ENCODE data around the gene FARS2.
A peak's percentile ranks its signal among the peaks of the same experiment; 100 is the strongest.
"Not testable (repeated sequence)": the region's sequence is repeated elsewhere in the genome, so short reads cannot be mapped to it uniquely, and the experiment has no call there.

The FARS2 gene

DNA sequence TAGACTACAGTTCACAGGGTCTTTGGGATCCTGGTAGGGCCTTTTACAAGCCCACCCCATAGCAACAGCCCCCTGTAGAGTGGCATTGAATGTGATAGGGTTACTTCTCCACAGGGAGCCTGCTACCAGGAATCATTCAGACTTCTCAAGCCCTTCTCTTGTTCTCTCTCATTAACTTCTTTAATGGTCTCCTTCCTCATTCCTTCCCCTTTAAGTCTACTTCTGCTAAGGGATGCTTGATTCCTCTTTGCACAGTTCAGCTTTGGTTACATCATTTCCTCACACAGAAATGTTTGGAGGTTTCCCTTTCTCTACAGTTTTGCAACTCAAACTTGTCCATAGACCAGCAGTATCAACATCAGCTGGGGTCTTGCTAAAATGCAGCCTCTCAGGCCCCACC is 437.8 kb downstream of the FARS2 start:
- not testable (repeated sequence) for DNase-seq (ENCODE audit: low read depth)

DNA sequence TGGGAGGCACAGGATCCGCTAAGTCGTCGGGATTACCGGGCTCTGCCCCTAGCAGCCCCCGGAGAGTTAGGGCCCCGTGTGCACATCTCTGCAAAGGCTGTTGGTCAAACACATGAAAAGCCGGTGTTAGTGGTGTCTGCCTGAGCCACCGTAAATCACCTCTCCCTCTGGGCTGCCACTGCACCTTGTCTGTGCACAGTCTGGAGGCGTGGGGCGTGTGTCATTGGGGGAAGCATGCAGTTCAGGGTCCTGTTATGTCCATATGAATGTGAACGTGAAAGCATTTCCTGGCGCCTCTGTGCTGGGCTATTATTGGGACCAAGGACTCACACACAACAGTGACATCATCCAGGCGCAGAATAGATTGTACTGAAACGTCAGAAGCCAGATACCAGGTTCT is 439.9 kb downstream of the FARS2 start:
- DNase-seq (ENCODE audit: low read depth) = no peak

DNA sequence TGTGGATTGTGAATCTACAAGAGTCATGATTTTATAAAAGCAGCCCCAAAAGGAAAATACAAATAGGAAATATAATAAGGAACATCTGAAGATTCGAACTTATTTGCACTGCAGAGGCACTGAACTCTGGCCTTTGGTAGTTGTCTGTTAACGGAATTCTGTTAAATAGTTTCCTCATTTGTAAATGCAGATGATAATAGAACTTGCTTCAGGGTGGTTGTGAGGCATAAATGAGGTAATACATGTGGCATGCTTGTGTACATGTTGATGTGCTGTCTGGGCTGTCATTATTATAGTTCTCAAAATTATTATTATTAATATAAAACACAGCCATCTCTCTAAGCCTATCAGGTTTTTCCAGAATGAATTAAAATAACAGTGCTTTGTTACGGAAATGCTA is 443.4 kb downstream of the FARS2 start:
- no peak for DNase-seq (ENCODE audit: low read depth)

DNA sequence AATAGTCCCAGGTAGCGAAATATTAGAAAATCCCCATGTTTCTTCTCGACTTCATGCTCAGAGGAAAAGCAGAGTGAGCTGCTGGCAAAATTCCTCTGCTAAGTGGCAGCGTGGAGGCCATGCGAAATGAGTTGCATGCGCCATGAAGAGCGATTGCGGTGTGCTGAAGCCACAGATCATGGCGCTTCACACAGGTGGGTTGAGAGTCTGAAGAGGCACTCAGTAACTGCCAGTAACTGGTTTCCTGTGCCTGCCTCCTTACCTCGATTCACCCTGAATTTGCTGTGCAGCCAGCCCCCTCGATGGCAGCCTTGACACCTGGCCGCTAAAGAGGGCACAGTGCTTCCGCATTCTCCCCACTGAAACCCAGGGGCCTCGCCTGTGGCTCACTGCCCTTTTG is 443.9 kb downstream of the FARS2 start:
- DNase-seq (ENCODE audit: low read depth) = no peak

DNA sequence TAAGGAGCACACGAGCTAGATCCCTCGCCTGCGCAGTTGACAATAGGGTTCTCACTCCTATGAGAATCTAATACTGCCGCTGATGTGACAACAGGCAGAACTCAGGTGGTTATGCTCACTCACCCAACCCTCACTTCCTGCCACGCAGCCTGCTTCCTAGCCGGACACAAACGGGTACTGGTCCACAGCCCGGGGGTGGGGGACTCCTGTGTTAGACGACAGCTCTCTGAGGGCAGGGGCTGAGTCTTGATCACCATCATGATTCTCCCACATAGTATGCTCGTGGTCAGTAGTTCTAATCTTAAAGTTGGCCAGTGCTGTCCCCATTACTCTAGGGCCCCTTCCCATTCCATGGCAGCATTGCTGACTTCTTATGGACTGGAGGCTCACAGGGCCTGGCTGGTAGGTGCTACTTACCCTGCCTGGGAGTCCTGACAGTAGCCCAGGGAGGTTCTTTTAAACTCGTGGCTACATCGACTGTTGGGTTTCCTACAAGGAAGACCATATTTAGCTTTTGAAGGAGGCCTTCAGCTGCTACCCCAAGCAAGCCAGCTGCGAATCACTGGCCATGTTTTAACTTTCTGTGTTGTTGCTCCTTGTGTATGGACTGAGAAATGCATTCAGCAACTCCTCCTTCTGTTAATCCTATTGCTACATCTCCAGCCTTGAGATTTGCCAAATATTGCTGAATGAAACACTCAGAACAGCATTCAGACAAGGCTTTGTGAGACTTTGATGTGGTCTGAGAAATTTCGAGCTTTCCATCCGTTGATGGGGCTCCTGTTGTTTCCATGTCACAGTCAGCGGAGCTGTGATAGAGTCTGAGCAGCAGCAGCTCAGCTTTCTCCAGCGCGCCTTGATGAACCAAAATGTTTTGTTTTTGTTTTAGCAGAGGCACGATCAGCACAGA is 445.1 kb downstream of the FARS2 start:
- no peak for DNase-seq (ENCODE audit: low read depth)

DNA sequence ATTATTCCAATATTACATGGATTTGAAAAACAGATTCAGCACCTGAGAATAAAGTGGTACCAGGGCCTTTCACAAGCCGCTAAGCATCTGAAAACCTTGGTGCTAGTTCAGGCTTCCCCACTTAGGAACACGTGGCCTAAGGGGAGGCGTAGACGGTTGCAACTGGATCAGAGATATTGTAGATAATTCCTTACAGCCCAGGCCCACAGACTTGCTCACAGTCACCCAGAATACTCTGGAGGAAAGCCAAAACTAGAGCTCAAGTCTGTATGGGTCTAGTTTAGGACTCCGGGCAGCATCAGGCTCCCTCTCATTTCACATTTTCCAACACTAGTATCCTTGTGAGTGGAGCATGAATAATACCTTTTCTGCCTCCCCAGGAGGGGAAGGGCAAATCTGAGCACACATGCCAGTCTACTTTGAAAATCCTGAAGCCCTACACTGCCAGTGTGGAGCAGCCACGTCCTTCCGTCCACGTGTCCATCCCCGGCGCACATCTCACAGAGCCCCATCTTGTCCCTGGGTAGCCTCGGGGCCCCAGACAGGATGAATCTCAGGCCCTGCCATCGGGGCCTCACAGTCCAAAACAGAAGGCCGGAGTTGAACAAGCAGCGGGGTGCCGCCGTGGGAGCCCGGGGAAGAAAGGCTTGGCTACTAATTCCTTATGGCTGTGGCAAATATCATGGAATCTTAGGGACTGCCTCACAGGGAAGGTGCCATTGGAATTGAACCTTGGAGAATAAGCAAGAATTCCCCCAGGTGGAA is 446.1 kb downstream of the FARS2 start:
- DNase-seq (ENCODE audit: low read depth) = no peak

DNA sequence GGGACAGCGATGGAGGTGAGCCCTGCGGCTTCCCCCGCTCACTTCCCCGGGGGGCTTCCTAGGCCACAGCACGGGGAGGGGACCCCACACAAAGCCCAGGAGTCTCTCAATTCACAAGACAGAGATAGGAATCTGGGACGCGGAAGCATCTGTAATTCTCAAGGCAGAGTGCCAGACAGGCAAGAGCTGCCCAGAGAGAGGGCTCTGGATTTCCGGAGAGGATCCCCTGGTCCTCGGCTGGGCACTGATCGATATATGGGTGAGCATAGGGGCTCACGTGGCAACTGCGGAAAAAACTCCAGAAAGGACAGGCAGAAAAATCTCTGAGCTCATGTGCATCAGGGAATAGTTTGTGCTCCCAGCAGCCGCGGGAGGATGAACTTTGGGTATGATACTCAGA is 449.2 kb downstream of the FARS2 start:
- DNase-seq (ENCODE audit: low read depth) = no peak

DNA sequence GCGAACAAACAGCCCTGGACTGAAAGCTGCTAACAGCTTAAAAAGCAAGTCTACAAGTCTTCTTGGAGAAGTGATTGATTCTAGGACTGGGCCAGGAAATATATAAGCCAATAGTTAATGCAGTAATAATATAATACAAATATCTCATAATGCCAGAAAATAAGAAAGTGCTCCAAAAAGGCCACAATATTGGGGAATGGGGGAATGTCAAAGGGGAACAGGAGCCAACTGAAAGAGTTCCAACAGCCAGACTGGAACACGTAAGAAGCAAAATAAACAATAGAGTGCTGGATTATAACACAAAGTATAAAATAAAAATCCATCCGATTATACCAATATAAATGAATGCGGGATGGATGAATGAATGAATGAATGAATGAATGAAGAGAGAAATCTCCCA is 449.6 kb downstream of the FARS2 start:
- no peak for DNase-seq (ENCODE audit: low read depth)

DNA sequence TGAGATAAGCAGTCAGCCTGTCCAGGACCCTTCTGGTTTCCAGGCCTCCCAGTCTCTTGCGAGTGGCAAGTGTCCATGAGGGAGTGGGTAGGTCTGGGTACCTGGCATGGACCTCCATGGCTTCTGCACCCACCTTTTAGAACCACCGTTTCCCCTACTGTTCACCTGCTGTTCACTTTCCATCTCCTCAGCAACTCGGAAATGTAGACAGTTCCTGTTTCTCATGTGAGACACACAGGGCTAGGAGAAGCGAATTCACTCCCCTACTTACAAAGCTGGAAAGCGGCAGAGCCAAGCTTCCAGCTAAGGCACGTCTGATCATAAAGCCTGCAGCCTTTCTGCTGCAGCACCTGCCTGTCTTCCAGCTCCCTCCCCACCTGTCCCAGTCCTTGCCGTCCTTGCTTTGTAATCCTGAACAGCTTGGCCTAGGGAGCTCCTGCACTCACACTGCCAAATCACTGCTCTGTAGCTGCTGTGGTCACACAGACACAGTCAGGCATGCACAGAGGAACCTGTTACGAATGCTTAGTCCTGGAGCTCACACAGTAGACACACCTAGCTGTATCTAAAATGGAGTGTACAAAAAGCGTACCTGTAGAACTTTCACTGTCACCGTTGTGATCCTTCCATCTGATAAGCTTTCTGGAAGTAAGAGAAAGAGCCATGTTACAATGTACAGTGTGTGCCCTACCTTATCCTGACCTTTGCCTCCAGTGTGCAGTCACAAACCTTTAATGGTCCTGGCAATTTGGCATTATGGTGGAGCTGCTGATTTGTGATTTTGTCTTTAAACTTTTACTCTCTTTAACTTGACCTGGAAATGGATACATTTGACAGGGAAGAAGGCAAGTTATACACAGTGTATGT is 451.3 kb downstream of the FARS2 start:
- DNase-seq (ENCODE audit: low read depth) = no peak

DNA sequence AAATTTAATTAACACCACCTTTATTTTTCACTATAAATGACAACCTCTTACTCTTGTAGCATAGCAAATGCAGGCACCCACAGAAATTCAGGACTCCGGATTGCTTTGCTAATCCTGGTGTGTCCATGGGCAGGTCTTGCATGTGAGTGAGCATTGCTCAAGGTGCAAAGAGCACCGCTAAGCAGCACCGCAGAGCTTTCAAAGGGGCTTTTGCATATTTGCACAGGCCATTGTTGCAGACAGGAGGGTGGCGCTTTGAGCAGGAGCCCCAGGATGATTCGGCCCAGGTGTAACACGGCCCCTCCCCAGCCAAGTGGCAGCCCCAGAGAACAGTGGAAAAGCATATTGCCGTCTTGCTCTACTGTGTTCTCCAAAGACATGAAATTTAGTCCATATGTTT is 452.2 kb downstream of the FARS2 start:
- DNase-seq (ENCODE audit: low read depth) = no peak

DNA sequence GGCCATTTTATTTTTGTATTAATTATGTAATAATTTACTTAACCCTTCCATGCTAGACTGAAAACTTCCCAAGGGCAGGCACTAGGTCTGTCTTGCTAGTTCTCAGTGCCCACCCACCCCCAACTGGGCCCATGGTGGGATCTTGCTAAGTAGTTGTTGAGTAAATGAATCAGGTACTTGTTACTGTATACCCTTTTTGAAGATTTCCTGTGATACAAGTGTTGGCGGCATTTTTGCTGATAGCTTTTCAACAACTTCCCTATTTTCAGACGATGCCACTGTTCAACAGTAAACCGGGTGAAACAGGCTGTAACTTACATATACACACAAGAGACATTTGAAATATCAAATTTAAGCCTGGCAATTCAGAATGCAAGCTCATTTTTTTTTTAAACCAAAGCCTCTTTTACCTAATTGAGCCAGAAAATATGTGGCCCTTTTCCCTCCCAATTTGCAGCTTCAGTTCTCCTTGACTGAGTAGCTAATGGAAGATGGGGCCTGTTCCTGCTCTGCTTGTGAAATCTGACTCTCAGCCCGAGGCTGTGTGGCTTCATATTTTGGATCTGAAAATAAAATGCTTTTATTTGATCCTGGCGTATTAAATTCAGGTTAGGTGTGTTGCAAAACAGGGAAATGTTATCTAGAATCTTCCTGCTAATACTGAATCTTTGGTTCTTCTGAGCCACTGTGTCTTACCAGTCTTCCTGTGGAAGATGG is 457.1 kb downstream of the FARS2 start:
- no peak for DNase-seq (ENCODE audit: low read depth)

DNA sequence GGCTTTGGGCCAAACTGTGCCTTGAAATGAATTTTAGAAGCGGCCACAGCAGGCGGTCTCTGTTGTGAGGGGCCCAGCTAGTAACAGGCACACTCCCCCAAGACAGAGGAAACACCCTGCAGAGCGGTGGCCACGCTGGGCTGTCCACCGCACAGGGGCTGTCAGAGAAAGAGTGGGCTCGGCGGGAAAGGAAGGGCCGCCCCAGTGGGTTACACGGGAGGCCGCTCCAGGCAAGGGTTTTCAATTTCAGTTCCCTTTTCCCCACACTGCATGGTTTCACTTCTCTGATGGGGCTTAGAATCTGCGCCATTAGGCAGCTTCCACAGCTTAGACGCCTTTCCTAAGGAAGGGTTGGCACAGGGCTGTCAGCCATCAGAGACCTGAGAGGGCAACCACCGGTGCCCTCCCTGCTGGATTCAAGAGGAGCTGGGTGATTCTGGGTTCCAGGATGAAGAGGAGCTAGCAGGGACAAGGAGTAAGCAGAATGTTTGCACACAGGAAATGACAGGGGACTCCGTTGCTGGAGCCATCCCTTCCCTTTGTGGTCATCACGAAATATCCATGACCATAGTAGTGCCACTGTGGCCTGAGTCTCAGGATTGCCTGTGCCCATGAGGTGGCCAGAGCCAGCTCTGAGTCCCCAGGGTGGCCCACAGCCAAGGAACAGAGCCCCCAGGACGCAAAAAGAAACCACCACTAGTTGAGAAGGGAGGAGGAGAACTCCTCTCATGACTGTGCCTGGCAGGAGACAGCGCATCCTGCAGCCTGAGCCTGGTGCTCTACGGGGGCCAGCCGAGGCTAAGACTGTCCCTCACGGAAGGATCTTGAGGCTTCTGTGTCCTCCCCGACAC is 462.8 kb downstream of the FARS2 start:
- no peak for DNase-seq (ENCODE audit: low read depth)

DNA sequence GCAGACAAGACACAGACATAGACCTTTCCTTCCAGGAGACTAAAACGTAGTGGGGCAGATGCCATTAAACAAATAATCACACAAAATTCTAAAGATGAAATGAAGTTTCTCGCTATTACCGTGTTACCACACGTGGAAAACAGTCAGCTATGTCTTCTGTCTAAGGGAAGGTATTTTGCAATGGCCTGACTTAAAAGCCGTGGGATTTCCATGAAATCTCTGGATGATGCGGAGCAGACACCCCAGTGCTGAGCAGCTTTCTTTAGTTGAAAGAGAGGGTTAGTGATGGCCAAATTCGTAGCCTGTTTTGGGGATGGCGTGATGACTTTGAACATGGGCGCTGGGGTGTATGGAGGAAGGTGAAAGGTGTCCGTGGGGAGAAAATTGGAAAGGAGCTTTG is 463.6 kb downstream of the FARS2 start:
- DNase-seq (ENCODE audit: low read depth) = no peak

DNA sequence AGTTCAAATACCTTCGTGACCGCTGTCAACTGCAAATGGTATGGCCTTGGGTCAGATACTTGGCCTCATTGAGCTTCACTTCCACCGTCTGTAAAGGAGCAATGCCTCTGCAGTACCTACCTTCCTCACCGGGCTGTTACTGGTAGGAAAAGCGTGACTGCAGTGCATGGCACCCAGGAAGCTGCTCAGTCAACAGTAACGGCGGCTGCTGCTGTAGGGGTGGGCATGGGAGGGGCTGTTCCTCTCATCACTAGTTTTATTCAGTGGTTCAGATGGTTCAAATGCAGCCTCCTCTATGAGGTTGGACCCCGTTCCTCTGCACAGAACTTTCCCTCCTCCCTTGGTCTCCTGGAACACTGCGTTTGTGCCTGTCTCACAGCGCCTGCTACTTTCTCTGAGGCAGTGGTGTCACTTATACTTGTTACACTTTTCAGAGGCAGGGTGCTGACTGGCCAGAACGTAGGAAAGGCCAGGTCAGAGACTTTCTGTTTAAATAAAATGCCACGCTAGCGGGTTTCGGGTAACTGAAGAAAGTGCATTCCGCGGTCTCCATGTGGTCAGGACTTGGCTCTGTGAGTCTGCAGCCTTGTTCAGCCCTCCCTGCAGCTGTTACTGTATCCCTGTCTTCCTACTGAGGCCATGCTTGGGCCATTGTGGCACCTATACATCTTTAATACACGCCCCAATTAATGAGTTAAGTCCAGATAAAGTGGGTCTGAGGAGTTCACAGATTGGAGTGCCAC is 465.8 kb downstream of the FARS2 start:
- DNase-seq (ENCODE audit: low read depth) = no peak

DNA sequence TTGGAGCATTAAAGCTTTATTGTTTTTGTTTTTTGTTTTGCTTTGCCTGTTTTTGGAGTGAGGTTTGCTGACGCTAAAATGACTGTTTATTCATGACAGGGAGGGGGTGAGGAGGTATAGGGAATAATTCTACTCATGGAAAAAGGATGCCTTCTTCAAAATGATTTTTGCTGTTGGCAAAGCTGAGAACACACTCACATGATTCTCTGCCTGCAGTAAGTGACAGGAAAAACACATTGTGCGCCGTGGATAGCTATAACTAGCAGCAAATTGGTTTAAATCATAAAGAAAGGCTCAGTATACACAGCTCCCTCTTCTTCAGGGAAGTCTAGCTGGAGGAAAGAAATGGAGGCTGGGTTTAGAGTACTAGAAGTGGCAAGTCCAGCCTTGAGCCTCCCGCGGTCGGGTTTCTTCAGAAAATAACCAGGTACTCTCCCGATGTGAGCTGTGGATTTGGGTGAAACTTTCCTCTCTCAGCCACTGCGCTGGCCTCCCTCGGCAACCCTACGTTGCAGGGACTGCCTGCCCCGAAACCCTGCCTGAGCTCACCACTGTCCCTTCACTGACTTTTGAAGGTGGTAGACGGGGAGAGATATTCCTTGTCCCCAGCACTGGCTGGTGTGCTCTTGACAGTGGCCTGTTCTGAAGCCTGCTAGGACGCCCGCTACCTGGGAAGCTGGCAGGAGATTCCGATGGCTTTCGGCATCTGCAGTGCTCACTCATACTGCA is 467.2 kb downstream of the FARS2 start:
- DNase-seq (ENCODE audit: low read depth) = no peak

DNA sequence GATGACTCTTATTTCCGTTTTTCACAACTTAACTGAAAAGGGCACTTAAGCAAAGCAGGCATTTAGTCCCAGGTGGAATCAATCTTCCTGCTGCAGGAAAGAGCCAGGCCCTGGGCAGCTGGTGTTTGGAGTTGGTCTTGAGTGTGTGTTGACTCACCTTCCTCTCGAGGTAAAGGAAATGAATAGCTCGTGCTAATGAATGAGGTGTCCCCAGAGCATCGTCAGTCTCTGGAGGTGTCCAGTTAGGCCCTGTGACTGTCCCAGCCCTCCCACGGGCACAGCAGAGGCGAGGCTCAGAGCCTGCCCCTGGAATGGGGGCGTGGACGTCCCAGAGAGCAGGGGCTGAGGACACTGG is 467.7 kb downstream of the FARS2 start:
- DNase-seq (ENCODE audit: low read depth) = no peak

DNA sequence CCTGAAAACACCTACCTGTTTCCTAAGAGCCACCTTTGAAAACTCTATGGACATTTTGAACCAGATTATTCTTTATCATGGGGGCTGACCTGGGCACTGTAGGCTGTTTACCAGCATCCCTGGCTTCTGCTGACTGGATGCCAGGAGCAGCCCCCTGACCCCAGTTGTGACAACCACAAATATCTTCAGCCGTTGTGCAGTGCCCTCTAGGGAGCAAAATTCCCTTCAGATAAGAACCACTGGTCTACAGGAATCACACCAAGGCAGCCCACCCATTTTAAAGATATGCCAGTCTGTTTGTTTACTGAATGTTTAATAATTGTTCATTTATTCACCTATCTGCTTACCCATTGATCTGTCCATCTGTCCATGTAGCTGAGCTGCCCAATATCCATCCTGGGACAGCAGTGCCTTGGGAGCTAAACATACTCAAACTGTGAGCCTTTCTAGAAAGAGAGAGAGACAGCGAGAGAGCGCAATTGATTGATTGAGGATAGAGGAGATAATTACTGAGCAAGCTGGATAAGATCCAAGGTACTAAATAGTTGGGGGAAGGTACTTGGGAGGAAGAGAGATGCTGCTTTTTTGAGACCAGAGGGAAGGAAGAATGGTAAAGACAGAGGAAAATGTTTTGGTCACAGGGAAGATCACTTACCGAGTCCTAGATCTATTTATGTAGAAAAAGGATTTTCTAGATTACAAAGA is 468.7 kb downstream of the FARS2 start:
- no peak for DNase-seq (ENCODE audit: low read depth)

DNA sequence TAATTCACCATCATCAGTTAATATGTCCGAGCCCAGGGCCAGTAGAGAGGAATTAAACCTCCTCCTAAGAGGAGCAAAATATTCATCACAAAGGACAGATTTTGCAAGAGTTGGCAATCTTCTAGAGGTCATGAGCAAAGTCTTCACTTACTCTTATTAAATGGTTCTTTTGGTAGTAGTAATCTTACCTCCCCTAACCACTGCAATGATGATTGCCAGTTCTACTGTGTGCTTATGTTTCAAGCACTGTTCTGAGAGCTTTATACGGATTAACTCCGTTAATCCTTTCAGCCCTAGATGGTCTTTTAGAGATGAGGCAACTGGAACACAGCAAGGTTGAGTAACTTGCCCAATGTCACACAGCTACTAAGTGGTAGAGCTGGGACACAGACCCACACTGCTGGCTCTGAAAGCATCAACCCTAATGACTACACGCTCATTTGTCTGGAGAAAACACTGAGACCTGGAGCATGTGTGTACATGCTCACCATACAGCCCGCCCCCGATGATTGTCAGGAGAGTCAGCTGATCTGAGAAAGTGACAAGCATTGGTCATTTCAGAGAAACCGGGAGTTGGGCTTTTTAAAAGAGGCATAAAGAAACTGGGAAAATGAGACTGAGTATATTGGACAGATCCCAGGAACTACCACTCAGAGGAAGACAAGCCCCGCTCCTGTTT is 469.4 kb downstream of the FARS2 start:
- peak; percentile 72 for DNase-seq (ENCODE audit: low read depth)
